Measurements from ENCODE around the gene ETFA. TPM values are rescaled to one million over a fixed set of nuclear protein-coding genes. Genes with fewer than 3 reads are reported as not detected.

Gene ETFA
- total RNA-seq, 1 donor from 2014 or later: 109 TPM

DNA sequence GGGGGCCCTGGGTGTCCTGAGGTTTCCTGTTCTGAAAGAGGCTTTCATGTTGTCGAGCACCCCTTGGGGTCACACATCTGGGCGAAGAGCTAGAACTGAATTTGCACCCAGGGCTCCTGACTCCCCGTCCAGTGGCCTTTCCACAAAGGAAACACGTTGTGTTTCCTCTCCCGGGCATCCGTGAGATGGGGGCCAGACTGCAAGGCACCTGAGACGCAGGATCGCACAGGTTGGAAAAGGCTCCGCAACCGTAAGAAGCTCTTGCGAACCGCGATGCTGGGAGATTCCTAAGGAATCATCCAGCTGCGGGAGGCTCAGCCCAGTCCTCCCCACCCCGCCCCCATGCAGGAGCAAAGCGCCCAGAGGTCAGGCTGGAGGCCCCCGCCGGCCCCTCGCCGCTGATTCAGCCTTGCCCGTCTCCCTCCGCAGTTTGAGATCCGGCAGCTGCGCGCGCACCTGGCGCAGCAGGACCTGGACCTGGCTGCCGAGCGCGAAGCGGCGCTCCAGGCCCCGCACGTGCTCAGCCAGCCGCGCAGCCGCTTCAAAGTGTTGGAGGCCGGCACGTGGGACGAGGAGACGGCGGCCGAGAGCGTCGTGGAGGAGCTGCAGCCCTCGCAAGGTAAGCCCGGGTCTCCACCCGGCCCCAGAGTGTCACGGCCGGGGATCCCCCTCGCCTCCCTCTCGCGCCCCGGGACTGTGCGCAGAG, 119.6 kb downstream of the ETFA start:
- Mint-ChIP-seq H3K4me1 (peaks cover 17% of the 10 kb centered on the region), H3K36me3 (ENCODE audit: low read depth) (no peaks in the 10 kb centered on the region), H3K27ac (ENCODE audit: unreplicated experiment) (no peak overlapping the region), H3K9me3 (no peaks in the 10 kb centered on the region), H3K27me3 (ENCODE audit: low read depth) (peaks cover 24% of the 10 kb centered on the region), H3K4me3 (no peak overlapping the region)
- TF ChIP-seq, protein P1, sequence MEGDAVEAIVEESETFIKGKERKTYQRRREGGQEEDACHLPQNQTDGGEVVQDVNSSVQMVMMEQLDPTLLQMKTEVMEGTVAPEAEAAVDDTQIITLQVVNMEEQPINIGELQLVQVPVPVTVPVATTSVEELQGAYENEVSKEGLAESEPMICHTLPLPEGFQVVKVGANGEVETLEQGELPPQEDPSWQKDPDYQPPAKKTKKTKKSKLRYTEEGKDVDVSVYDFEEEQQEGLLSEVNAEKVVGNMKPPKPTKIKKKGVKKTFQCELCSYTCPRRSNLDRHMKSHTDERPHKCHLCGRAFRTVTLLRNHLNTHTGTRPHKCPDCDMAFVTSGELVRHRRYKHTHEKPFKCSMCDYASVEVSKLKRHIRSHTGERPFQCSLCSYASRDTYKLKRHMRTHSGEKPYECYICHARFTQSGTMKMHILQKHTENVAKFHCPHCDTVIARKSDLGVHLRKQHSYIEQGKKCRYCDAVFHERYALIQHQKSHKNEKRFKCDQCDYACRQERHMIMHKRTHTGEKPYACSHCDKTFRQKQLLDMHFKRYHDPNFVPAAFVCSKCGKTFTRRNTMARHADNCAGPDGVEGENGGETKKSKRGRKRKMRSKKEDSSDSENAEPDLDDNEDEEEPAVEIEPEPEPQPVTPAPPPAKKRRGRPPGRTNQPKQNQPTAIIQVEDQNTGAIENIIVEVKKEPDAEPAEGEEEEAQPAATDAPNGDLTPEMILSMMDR (conservative IDR thresholded peaks at IDR 0.05): no peak
- DNase-seq (ENCODE audit: low read depth, low spot score): no peak

DNA sequence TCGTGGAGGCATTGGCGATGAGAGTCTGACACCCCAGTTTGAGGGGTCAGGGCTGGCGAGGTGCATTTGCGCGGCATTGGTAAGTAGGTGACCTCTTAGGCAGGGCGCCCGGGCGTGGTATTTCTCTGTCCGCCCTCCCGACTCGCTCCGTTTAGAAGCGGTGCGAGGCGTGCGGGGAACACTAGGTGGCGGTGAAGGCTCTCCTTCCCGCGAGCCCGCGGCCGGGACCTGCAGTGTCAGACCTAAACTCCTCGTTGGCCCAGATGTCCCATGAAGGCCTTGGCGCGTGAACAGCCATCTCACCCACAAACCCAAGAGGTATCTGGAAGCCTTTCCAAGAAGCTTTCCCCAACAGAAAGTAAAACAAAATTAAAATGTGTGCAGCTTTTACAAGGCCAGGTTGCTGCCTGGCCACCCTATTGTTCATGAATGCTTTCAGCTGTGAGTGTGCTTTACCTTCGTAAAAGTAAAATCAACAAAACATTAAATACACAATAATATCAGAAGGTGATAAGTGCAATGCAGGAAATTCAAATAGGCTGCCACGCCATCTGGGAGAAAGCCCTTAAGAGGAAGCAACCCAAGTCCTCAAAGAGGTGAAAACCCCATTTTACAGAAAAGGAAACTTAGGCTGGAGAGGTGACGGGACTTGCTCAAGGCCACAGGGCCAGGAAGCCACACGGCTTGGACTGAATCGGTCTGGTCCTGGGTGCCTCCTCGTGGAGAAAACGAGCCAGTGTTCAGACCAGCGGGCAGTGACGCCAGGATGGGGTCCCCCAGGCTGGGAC, 120.3 kb downstream of the ETFA start:
- TF ChIP-seq, protein P1 (conservative IDR thresholded peaks at IDR 0.05): peak; percentile 93
- Mint-ChIP-seq H3K4me3 (no peak overlapping the region), H3K9me3 (no peaks in the 10 kb centered on the region), H3K27me3 (ENCODE audit: low read depth) (peaks cover 24% of the 10 kb centered on the region), H3K36me3 (ENCODE audit: low read depth) (no peaks in the 10 kb centered on the region), H3K4me1 (peaks cover 12% of the 10 kb centered on the region), H3K27ac (ENCODE audit: unreplicated experiment) (peak overlapping the region; percentile 72)
- peak; percentile 83 for DNase-seq (ENCODE audit: low read depth, low spot score)

DNA sequence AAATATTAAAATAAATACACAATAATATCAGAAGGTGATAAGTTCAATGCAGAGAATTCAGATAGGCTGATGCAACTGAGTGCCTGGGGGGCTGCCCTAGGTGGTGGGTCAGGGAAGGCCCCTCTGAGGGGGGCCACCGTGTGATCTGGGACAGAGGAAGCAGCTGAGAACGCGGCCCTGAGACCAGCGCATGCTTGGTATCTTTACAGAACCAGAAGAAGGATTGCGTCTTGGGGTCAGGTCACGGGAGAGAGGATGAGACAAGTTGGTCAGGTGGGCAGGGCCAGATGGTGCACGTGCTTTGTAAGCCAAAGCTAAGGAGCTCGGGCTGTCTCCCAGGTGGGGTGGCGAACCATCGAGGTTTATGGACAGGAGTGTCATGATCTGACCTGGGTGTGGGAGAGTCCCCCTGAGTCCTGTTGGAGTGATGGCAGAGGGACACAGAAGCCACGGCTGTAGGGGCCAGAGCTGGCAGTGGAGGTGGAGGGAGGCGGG, 121.2 kb downstream of the ETFA start:
- Mint-ChIP-seq H3K27ac (ENCODE audit: unreplicated experiment) (no peak overlapping the region), H3K36me3 (ENCODE audit: low read depth) (no peaks in the 10 kb centered on the region), H3K9me3 (no peaks in the 10 kb centered on the region), H3K4me3 (no peak overlapping the region), H3K27me3 (ENCODE audit: low read depth) (peaks cover 24% of the 10 kb centered on the region), H3K4me1 (peaks cover 12% of the 10 kb centered on the region)
- DNase-seq (ENCODE audit: low read depth, low spot score): no peak
- TF ChIP-seq, protein P1 (conservative IDR thresholded peaks at IDR 0.05): no peak

- Mint-ChIP-seq H3K27me3 (ENCODE audit: low read depth) (peaks cover 24% of the 10 kb centered on the region), H3K27ac (ENCODE audit: unreplicated experiment) (no peak overlapping the region), H3K4me3 (no peak overlapping the region), H3K4me1 (peaks cover 16% of the 10 kb centered on the region), H3K9me3 (no peaks in the 10 kb centered on the region), H3K36me3 (ENCODE audit: low read depth) (no peaks in the 10 kb centered on the region)
- no peak for DNase-seq (ENCODE audit: low read depth, low spot score)
- TF ChIP-seq, protein P1 (conservative IDR thresholded peaks at IDR 0.05): no peak
Observed at GRCh38 chr15:76189106-76189505, 122.2 kb downstream of the ETFA start.

DNA sequence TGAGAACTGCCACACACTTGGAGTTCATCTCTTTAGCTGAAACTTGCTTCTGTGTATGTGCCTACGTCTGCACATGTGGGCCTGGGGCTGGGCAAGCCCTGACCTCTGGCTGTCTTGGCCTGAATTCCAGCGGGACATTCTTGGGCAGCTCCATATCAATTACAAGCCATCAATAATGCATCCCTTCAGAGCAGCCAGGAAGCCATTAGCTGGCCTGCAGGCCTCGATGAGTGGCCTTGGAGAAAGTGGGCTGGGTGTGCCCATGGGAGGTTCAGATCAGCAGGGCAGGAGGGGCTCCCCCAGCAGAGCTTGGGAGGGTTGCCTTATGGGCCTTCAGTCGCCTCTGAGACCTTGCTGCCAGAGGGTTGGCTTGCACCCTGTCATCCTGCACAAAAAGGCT, 124.1 kb downstream of the ETFA start:
- H3K9me3 Mint-ChIP-seq: no peaks in the 10 kb centered on the region
- no peaks in the 10 kb centered on the region for H3K36me3 Mint-ChIP-seq (ENCODE audit: low read depth)
- TF ChIP-seq, protein P1 (conservative IDR thresholded peaks at IDR 0.05): no peak
- H3K27ac Mint-ChIP-seq (ENCODE audit: unreplicated experiment): no peak overlapping the region
- no peak for DNase-seq (ENCODE audit: low read depth, low spot score)
- H3K4me3 Mint-ChIP-seq: no peak overlapping the region
- H3K4me1 Mint-ChIP-seq: peaks cover 22% of the 10 kb centered on the region
- peaks cover 24% of the 10 kb centered on the region for H3K27me3 Mint-ChIP-seq (ENCODE audit: low read depth)

Data from neural crest cell (in vitro differentiated cells).